HepG2 (cell line): ENCODE data around the gene L3MBTL4. TPM values are rescaled to one million over a fixed set of nuclear protein-coding genes. Genes with fewer than 3 reads are reported as not detected.

ENCODE experiments used
- AGO2 ChIP-seq: fragments of 200-400 bp; formaldehyde crosslinking; optimal IDR thresholded peaks from 2 replicates; pipeline ENCODE3; 2017; ENCODE audit warnings: mild to moderate bottlenecking, low read depth, low read length, moderate library complexity
- CENPX ChIP-seq: sonication (generic); formaldehyde crosslinking; IDR thresholded peaks from 2 replicates; pipeline ENCODE4 v1.9.0; 2021; ENCODE audit warnings: mild to moderate bottlenecking, missing genetic modification reagents, moderate library complexity
- GMEB1 ChIP-seq: sonication (generic); formaldehyde crosslinking; IDR thresholded peaks from 2 replicates; pipeline ENCODE4 v1.5.1; 2020; ENCODE audit warnings: missing genetic modification reagents, mild to moderate bottlenecking, borderline replicate concordance
- HCFC1 ChIP-seq: fragments of 150-350 bp; IDR thresholded peaks from 2 replicates; pipeline ENCODE4 v1.6.1; 2014; ENCODE audit warnings: low read depth, low read length
- HOXA5 ChIP-seq: sonication (generic); formaldehyde crosslinking; IDR thresholded peaks from 2 replicates; pipeline ENCODE4 v1.4.0; 2020; ENCODE audit warnings: missing genetic modification reagents
- ISL2 ChIP-seq: sonication (generic); formaldehyde crosslinking; IDR thresholded peaks from 2 replicates; pipeline ENCODE4 v1.5.0; 2020; ENCODE audit warnings: missing genetic modification reagents
- KAT8 ChIP-seq: IDR thresholded peaks from 2 replicates; pipeline ENCODE4 v1.6.1; 2016; ENCODE audit warnings: missing genetic modification reagents, missing compliant biosample characterization
- NR2F2 ChIP-seq: IDR thresholded peaks from 2 replicates; pipeline ENCODE4 v1.6.1; 2012; ENCODE audit warnings: low read depth, inconsistent platforms, borderline replicate concordance
- RCOR2 ChIP-seq: IDR thresholded peaks from 2 replicates; pipeline ENCODE4 v1.6.1; 2016; ENCODE audit warnings: missing biosample characterization, missing genetic modification reagents
- SALL1 ChIP-seq: sonication (generic); formaldehyde crosslinking; IDR thresholded peaks from 2 replicates; pipeline ENCODE4 v1.8.0; 2022; ENCODE audit warnings: mild to moderate bottlenecking, missing genetic modification reagents
- SKIL ChIP-seq: sonication (generic); formaldehyde crosslinking; IDR thresholded peaks from 2 replicates; pipeline ENCODE4 v1.8.0; 2022; ENCODE audit warnings: missing genetic modification reagents, mild to moderate bottlenecking, moderate library complexity, borderline replicate concordance
- SMARCE1 ChIP-seq: fragments of 450-650 bp; IDR thresholded peaks from 2 replicates; pipeline ENCODE4 v1.6.1; 2017; ENCODE audit warnings: borderline replicate concordance
- SMYD3 ChIP-seq: sonication (generic); formaldehyde crosslinking; IDR thresholded peaks from 2 replicates; pipeline ENCODE4 v1.8.1; 2023; ENCODE audit warnings: mild to moderate bottlenecking, missing genetic modification reagents
- SP5 ChIP-seq: IDR thresholded peaks from 2 replicates; pipeline ENCODE4 v1.6.1; 2016; ENCODE audit warnings: low read depth, borderline replicate concordance
- SPEN ChIP-seq: sonication (generic); formaldehyde crosslinking; IDR thresholded peaks from 2 replicates; pipeline ENCODE4 v1.5.1; 2020; ENCODE audit warnings: low read depth, mild to moderate bottlenecking, missing genetic modification reagents
- TFE3 ChIP-seq: IDR thresholded peaks from 2 replicates; pipeline ENCODE4 v1.6.1; 2016
- TRAFD1 ChIP-seq: sonication (generic); formaldehyde crosslinking; IDR thresholded peaks from 2 replicates; pipeline ENCODE4 v1.5.1; 2020; ENCODE audit warnings: missing genetic modification reagents, mild to moderate bottlenecking, borderline replicate concordance
- ZGPAT ChIP-seq: IDR thresholded peaks from 2 replicates; pipeline ENCODE4 v1.6.1; 2016; ENCODE audit warnings: mild to moderate bottlenecking
- ZKSCAN8 ChIP-seq: IDR thresholded peaks from 2 replicates; pipeline ENCODE4 v1.6.1; 2016; ENCODE audit warnings: borderline replicate concordance, missing genetic modification reagents, missing compliant biosample characterization
- ZMYM3 ChIP-seq: sonication (generic); formaldehyde crosslinking; IDR thresholded peaks from 2 replicates; pipeline ENCODE4 v1.5.1; 2020; ENCODE audit warnings: mild to moderate bottlenecking, missing genetic modification reagents
- ZNF678 ChIP-seq: sonication (generic); formaldehyde crosslinking; IDR thresholded peaks from 2 replicates; pipeline ENCODE4 v1.4.0; 2020; ENCODE audit warnings: mild to moderate bottlenecking, missing genetic modification reagents
- polyA plus RNA-seq, 8 experiments: library from polyadenylated mRNA; depleted of rRNA in 3 of 8; stranded (reverse) in 7 of 8; unstranded in 1 of 8; fragments of >200 nt; fragmentation: Illumina TruSeq in 4 of 8; extraction: Trizol in 4 of 8; gene quantifications; 2 replicates each; pipeline versions ENCODE4 v1.2.1 to v1.2.3, GENCODE V29; 2011 to 2016; ENCODE audit warnings: low read depth in 4 of 8, missing spikeins in 1 of 8, mixed read lengths in 1 of 8; ENCODE audit not compliant: insufficient read depth in 1 of 8
- total RNA-seq, 5 experiments: library from RNA; depleted of rRNA; stranded (reverse); fragments of >200 nt; fragmentation: Illumina TruSeq; extraction: Trizol; gene quantifications; 2 replicates each; pipeline ENCODE4 v1.2.3, GENCODE V29; 2016; ENCODE audit warnings: low read depth in 1 of 5

Gene L3MBTL4
- total and polyA plus RNA-seq, 2 of the 13 experiments (the other 11 are each of a cell fraction or from before 2014, with no cell fraction given), result 10.8 to 13.3 TPM

GRCh38 chr18:6376433-6377229 is 38.1 kb downstream of the L3MBTL4 start (continued):
- TF ChIP-seq SKIL (peak; percentile 70), ISL2 (CRISPR knock-in tag) (0 out of 2 replicates have a peak, but pooled peaks have one; percentile 28), SPEN (CRISPR knock-in tag) (peak; percentile 44; the same call in 1 of the 2 replicates), HOXA5 (no peak), SP5 (CRISPR knock-in tag) (peak; percentile 56; the same call in 1 of the 2 replicates), TFE3 (CRISPR knock-in tag) (0 out of 2 replicates have a peak, but pooled peaks have one; percentile 48), ZNF678 (CRISPR knock-in tag) (no peak), TRAFD1 (no peak), ZKSCAN8 (CRISPR knock-in tag) (0 out of 2 replicates have a peak, but pooled peaks have one; percentile 38), ZMYM3 (CRISPR knock-in tag) (no peak), GMEB1 (no peak), RCOR2 (CRISPR knock-in tag) (peak; percentile 58; the same call in 1 of the 2 replicates), NR2F2 (peak; percentile 75), SMYD3 (no peak), KAT8 (CRISPR knock-in tag) (peak; percentile 47; the same call in 1 of the 2 replicates), SALL1 (CRISPR knock-in tag) (peak; percentile 77), SMARCE1 (no peak), AGO2 (no peak), ZGPAT (CRISPR knock-in tag) (peak; percentile 46; the same call in 1 of the 2 replicates), HCFC1 (no peak), CENPX (no peak)
